Mucosa of rectum (tissue), 2 donors: ENCODE measurements around the gene CCDC18.

ENCODE experiments used
- H3K27ac ChIP-seq, 2 donors: one replicate each; pipeline ENCODE4 v1.7.0; 2013; ENCODE audit warnings: inconsistent platforms in 2 of 2, low read depth in 2 of 2, low read length in 2 of 2
- H3K27me3 ChIP-seq, 2 donors: one replicate each; pipeline ENCODE4 v1.7.0; 2013; ENCODE audit warnings: low read length in 2 of 2; ENCODE audit not compliant: control insufficient read depth in 2 of 2, insufficient read depth in 2 of 2
- H3K36me3 ChIP-seq, 2 donors: one replicate each; pipeline ENCODE4 v1.7.0; 2013; ENCODE audit warnings: low read length in 2 of 2; ENCODE audit not compliant: control insufficient read depth in 2 of 2, insufficient read depth in 2 of 2
- H3K4me1 ChIP-seq, 2 donors: one replicate each; pipeline ENCODE4 v1.7.0; 2013; ENCODE audit warnings: low read length in 2 of 2, mild to moderate bottlenecking in 1 of 2; ENCODE audit not compliant: control insufficient read depth in 2 of 2, insufficient read depth in 2 of 2
- H3K4me3 ChIP-seq, 2 donors: one replicate each; pipeline ENCODE4 v1.7.0; 2013; ENCODE audit warnings: low read length in 2 of 2
- H3K9ac ChIP-seq, 2 donors: one replicate each; pipeline ENCODE4 v1.7.0; 2013; ENCODE audit warnings: low read length in 2 of 2, low read depth in 1 of 2, mild to moderate bottlenecking in 1 of 2
- H3K9me3 ChIP-seq, 2 donors: one replicate each; pipeline ENCODE4 v1.7.0; 2013; ENCODE audit warnings: low read length in 2 of 2; ENCODE audit not compliant: control insufficient read depth in 2 of 2
- donor health status: healthy.
- donor health status: Normal muscosa, but diverticular disease.

Gene CCDC18

DNA sequence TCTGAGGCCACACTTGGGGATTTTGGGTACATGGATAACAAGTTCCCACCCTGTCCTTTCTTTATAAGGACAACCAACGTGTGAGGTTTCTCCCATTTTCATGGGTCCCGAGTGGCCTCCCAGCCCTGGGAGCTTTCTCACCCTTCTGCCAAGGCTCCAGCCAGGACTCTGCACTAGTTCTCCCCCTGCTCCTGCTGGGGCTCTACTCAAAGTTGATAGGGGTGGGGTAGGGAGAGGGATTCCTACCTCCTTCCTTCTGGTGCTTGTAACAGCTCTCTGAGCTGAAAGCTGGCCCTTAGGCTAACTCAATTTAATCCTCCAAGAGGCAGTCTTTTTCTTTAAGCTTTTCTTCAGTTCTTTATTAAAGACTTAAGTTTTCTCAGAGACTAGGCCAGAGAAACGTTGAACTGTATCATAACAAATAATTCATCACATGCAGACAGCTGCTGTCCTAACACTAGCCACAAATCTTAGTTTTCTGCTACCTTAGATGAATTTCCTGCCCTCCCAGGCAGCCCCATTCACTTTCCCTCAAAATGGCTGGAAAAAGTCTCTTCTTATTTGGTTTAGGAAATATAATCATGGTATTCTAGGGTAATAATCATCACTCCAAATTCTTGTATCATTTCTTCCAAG is 142.8 kb downstream of the CCDC18 start:
- Histone ChIP-seq H3K27ac (no peak overlapping the region), H3K27me3 (no peaks in the 10 kb centered on the region), H3K36me3 (no peaks in the 10 kb centered on the region)

DNA sequence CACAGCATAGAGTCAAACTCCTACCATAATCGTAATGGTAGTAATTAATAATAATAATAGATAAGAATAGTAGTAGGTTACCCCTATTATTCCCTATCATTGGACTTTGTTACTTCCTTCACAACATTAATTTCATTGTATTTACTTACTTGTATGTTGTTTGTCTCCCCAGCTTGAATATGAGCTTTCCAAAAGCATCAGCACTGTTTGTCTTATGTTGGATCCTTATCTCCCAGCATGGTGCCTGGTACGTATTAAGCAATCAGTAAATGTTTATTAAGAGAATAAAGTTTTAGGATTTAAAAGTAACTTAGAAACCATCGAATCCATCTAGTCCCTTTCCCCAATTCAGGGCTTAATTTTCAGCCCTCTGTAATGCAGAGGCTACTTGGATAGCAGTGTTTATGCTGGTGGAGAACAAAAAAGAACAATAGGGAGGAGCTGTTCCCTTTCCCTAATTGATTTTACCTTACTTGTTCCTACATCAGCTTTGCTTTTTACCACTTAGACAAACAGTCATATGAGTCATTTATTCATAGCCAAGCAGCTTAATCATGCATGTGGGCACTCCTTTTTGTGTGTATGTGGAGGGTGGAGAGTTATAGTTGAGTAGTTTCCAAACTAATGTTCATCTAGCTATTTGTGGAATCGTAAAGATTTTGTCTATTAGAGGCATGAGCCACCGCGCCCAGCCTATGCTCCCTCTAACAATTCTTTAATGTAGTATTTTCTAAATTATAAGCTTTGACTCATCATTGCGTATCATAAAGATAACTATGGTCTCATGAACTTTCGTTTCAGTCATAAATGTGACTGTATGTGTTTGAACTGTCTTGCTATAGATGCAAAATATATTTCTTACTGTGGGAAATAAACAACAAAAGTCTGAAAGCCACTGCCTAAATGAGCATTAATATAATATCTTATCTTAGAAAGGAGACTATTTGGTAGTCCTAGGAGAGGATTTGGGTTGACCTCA is 144.3 kb downstream of the CCDC18 start:
- Histone ChIP-seq H3K27me3 (no peaks in the 10 kb centered on the region), H3K9ac (peak overlapping the region in 1 of 2 donors; percentile 4), H3K4me3 (no peak overlapping the region), H3K9me3 (no peaks in the 10 kb centered on the region), H3K36me3 (no peaks in the 10 kb centered on the region), H3K27ac (peak overlapping the region in 1 of 2 donors; percentile 44), H3K4me1 (peaks cover 0 to 10% of the 10 kb centered on the region in 2 donors)

More for the DNA sequence above, 142.8 kb downstream of the CCDC18 start:
- Histone ChIP-seq H3K9me3 (no peaks in the 10 kb centered on the region), H3K9ac (no peak overlapping the region), H3K4me1 (peaks cover 0 to 10% of the 10 kb centered on the region in 2 donors), H3K4me3 (no peak overlapping the region)
